ENCODE results near the gene RNF19B. TPM values are rescaled to one million over a fixed set of nuclear protein-coding genes. Genes with fewer than 3 reads are reported as not detected.

Gene RNF19B
- total RNA-seq, 1 experiment from 2014 or later = 15.0 TPM

DNA sequence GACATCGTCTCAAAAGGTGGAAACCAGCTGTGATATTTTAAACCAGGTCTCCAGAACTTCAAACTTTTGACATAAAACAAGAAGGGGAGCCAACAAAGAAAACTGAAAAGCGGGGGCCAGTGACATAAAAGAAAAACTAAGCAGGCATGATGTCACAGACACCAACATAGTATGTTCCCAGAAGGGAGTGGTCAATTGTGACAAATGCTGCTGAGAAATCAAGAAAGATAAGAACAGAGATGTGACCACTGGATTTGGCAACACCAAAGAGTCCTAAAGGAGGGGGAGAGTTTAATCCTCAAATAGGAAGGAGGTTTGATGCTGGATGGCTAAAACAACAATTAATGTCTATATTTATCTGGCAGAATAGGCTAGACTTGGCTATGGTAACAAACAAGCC, 2.3 kb upstream of the RNF19B start:
- Histone ChIP-seq H3K9ac (ENCODE audit: extremely low read depth, insufficient read length, low read length) (no peak overlapping the region), H3K23ac (ENCODE audit: insufficient read length, low read depth, low read length) (no peak overlapping the region), H3K9me3 (ENCODE audit: control insufficient read depth, low read depth, low read length) (no peaks in the 10 kb centered on the region), H4K5ac (ENCODE audit: insufficient read length, low read depth, low read length) (no peak overlapping the region), H3K4ac (ENCODE audit: low read depth, low read length) (no peak overlapping the region), H2BK120ac (ENCODE audit: low read depth, low read length, poor library complexity, severe bottlenecking) (no peak overlapping the region), H4K91ac (ENCODE audit: insufficient read length, low read depth, low read length) (no peak overlapping the region), H2AFZ (ENCODE audit: low read length) (no peak overlapping the region), H3K23me2 (ENCODE audit: insufficient read length, low read depth, low read length, poor library complexity, severe bottlenecking) (no peaks in the 10 kb centered on the region), H2BK15ac (ENCODE audit: low read depth, low read length) (no peak overlapping the region), H3K14ac (ENCODE audit: insufficient read depth, low read length) (no peak overlapping the region), H4K20me1 (ENCODE audit: control insufficient read depth, insufficient read depth, insufficient read length) (no peaks in the 10 kb centered on the region), H3K4me1 (ENCODE audit: insufficient read depth, low read length) (0 out of 2 replicates have a peak, but pooled peaks cover 4% of the 10 kb centered on the region), H3K56ac (ENCODE audit: insufficient read length, low read depth, low read length) (no peak overlapping the region), H2BK5ac (ENCODE audit: insufficient read length, low read length) (no peak overlapping the region), H3T11ph (ENCODE audit: low read length) (no peak overlapping the region), H2AK5ac (ENCODE audit: insufficient read length, low read length) (no peak overlapping the region), H2BK12ac (ENCODE audit: insufficient read length, low read depth, low read length) (no peak overlapping the region), H3K79me2 (ENCODE audit: insufficient read depth, low read length) (no peaks in the 10 kb centered on the region; the same call in 1 of the 2 replicates), H4K8ac (replicated peaks; ENCODE audit: insufficient read length, low read depth, low read length) (no peak overlapping the region), H3K27ac (ENCODE audit: insufficient read length, low read depth, low read length) (no peak overlapping the region), H3K18ac (ENCODE audit: insufficient read length, low read depth, low read length) (no peak overlapping the region), H2BK20ac (ENCODE audit: low read depth, low read length, poor library complexity, severe bottlenecking) (no peak overlapping the region), H3K27me3 (ENCODE audit: insufficient read depth, low read length) (peaks cover 12% of the 10 kb centered on the region), H3K4me2 (ENCODE audit: insufficient read depth, insufficient read length, low read length) (no peak overlapping the region), H3K79me1 (ENCODE audit: insufficient read depth, low read depth, low read length, poor library complexity, severe bottlenecking) (no peaks in the 10 kb centered on the region)
- H3K9me3 Mint-ChIP-seq = 0 out of 5 replicates have a peak, but pooled peaks cover 0 to 2% of the 10 kb centered on the region in 2 experiments
- peaks cover 56% of the 10 kb centered on the region for H3K27me3 Mint-ChIP-seq (ENCODE audit: low read depth)
- WGBS (ENCODE audit: extremely low coverage, insufficient read length, low lambda C conversion rate) = no CpG with 5 or more reads among the region's 2 CpGs
- H3K27ac Mint-ChIP-seq = no peak overlapping the region
- no peak for TF ChIP-seq CTCF (conservative IDR thresholded peaks at IDR 0.05)
- H3K36me3 Mint-ChIP-seq (ENCODE audit: insufficient read depth in 1 of 3, low read depth in 3 of 3) = no peaks in the 10 kb centered on the region
- no peak for DNase-seq
- peaks cover 16 to 17% of the 10 kb centered on the region in 2 experiments for H3K4me1 Mint-ChIP-seq
- H3K4me3 Mint-ChIP-seq = no peak overlapping the region

All from H9 (cell line).